Hepatocyte (in vitro differentiated cells): Measurements from ENCODE around the gene NTNG1.

Source experiments
- CTCF ChIP-seq: fragments of 200-600 bp; sonication (generic); IDR thresholded peaks from 2 replicates; pipeline ENCODE4 v1.5.1; 2016; ENCODE audit warnings: antibody characterized with exemption, mild to moderate bottlenecking; ENCODE audit not compliant: poor library complexity
- EZH2 ChIP-seq: fragments of 200-600 bp; sonication (generic); IDR thresholded peaks from 2 replicates; pipeline ENCODE4 v1.6.1; 2016; ENCODE audit warnings: antibody characterized with exemption, mild to moderate bottlenecking, borderline replicate concordance

- no peak for TF ChIP-seq CTCF
- TF ChIP-seq EZH2: no peak
These were observed 90.5 kb downstream of the NTNG1 start for GRCh38 chr1:107231291-107231690.
